Measurements from ENCODE around the gene ANAPC2.
"Not testable (repeated sequence)": the region's sequence is repeated elsewhere in the genome, so short reads cannot be mapped to it uniquely, and the experiment has no call there.

- TF ChIP-seq CTCF (IDR thresholded peaks at IDR 0.05; ENCODE audit: low read depth, low read length); POLR2A (IDR thresholded peaks at IDR 0.05; ENCODE audit: extremely low read depth, insufficient read length); MAX (IDR thresholded peaks at IDR 0.05; ENCODE audit: low read depth, low read length); MYC (IDR thresholded peaks at IDR 0.05; ENCODE audit: low read depth, low read length): not testable (repeated sequence)
Measured at GRCh38 chr9:137135154-137135553, 53.2 kb downstream of the ANAPC2 start.
